C4-2B (cell line): ENCODE results near the gene NUDCD3.

Source experiments
- CTCF ChIP-seq: fragments of 450-650 bp; conservative IDR thresholded peaks from 2 replicates; pipeline ENCODE4 v1.5.1; 2017; ENCODE audit warnings: mild to moderate bottlenecking
- ZFX ChIP-seq: fragments of 450-650 bp; IDR thresholded peaks from 2 replicates; pipeline ENCODE4 v1.6.1; 2017

- TF ChIP-seq CTCF (no peak), ZFX (no peak)
Measured at GRCh38 chr7:44454348-44454747, 36.1 kb downstream of the NUDCD3 start.
